Measurements from ENCODE around the gene CD8B2.
"Not testable (repeated sequence)": the region's sequence is repeated elsewhere in the genome, so short reads cannot be mapped to it uniquely, and the experiment has no call there.

Gene CD8B2

GRCh38 chr2:106513391-106513790 lies 26.2 kb downstream of the CD8B2 start:
- DNase-seq = not testable (repeated sequence)

- DNase-seq = not testable (repeated sequence)
These were observed 27.7 kb downstream of the CD8B2 start for GRCh38 chr2:106514827-106515226.

- DNase-seq = no peak
These were observed 29.3 kb downstream of the CD8B2 start for GRCh38 chr2:106516436-106516835.

GRCh38 chr2:106516864-106517263 lies 29.7 kb downstream of the CD8B2 start:
- no peak for DNase-seq

- DNase-seq = no peak
These were observed 30.2 kb downstream of the CD8B2 start for GRCh38 chr2:106517329-106517728.

GRCh38 chr2:106519767-106520166 lies 32.6 kb downstream of the CD8B2 start:
- no peak for DNase-seq

GRCh38 chr2:106521016-106521415 lies 33.9 kb downstream of the CD8B2 start:
- peak; percentile 16 for DNase-seq

GRCh38 chr2:106523976-106524665 lies 37.0 kb downstream of the CD8B2 start:
- no peak for DNase-seq

GRCh38 chr2:106530866-106531265 lies 43.7 kb downstream of the CD8B2 start:
- no peak for DNase-seq

- no peak for DNase-seq
These were observed 44.6 kb downstream of the CD8B2 start for GRCh38 chr2:106531676-106532214.

- no peak for DNase-seq
These were observed 45.1 kb downstream of the CD8B2 start for GRCh38 chr2:106532236-106532635.

- DNase-seq = peak; percentile 82
These were observed 47.3 kb downstream of the CD8B2 start for GRCh38 chr2:106534471-106534870.

- DNase-seq = peak; percentile 20
These were observed 49.3 kb downstream of the CD8B2 start for GRCh38 chr2:106536490-106536889.

GRCh38 chr2:106537047-106537446 lies 49.9 kb downstream of the CD8B2 start:
- no peak for DNase-seq

- DNase-seq = no peak
These were observed 50.6 kb downstream of the CD8B2 start for GRCh38 chr2:106537791-106538191.

- no peak for DNase-seq
These were observed 53.7 kb downstream of the CD8B2 start for GRCh38 chr2:106540886-106541285.

GRCh38 chr2:106541333-106541732 lies 54.2 kb downstream of the CD8B2 start:
- no peak for DNase-seq

GRCh38 chr2:106542746-106543359 lies 55.7 kb downstream of the CD8B2 start:
- peak; percentile 82 for DNase-seq

GRCh38 chr2:106545007-106545406 lies 57.8 kb downstream of the CD8B2 start:
- DNase-seq = no peak

- no peak for DNase-seq
These were observed 59.3 kb downstream of the CD8B2 start for GRCh38 chr2:106546391-106546990.

GRCh38 chr2:106547164-106547903 lies 60.2 kb downstream of the CD8B2 start:
- no peak for DNase-seq

GRCh38 chr2:106551417-106552130 lies 64.4 kb downstream of the CD8B2 start:
- no peak for DNase-seq

GRCh38 chr2:106552921-106553320 lies 65.8 kb downstream of the CD8B2 start:
- no peak for DNase-seq

Data from NCI-H2171 treated with DMSO at 0.1 percent for 48 hours (cell line).